HG03565 (cell line): ENCODE results near the gene PPP2R3A.
A peak's percentile ranks its signal among the peaks of the same experiment; 100 is the strongest.
"Not testable (repeated sequence)": the region's sequence is repeated elsewhere in the genome, so short reads cannot be mapped to it uniquely, and the experiment has no call there.

ENCODE experiments used
- ATAC-seq: cut with Tn5 transposase; IDR thresholded peaks from one replicate; pipeline ENCODE4 v1.9.1; 2021; ENCODE audit warnings: mild to moderate bottlenecking, moderate library complexity; ENCODE audit not compliant: unreplicated experiment

PPP2R3A gene

DNA sequence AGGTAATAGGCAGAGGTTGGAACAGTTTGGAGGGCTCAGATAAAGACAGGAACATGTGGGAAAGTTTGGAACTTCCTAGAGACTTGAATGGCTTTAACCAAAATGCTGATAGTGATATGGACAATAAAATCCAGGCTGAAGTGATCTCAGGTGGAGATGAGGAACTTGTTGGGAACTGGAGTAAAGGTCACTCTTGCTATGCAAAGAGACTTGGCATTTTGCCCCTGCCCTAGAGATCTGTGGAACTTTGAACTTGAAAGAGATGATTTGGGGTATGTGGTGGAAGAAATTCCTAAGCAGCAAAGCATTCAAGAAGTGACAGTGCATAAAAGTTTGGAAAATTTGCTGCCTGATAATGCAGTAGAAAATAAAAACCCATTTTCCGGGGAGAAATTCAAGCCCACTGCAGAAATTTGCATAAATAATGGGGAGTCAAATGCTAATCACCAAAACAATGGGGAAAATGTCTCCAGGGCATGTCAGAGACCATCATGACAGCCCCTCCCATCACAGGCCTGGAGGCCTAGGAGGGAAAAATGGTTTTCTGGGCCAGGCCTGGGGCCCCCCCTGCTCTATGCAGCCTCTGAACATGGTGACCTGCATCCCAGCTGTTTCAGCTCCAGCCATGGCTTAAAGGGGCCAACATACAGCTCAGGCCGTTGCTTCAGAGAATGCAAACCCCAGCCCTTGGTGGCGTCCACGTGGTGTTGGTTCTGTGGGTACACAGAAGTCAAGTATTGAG lies 118.3 kb downstream of the PPP2R3A start:
- not testable (repeated sequence) for ATAC-seq

GRCh38 chr3:136085067-136085466 lies 119.5 kb downstream of the PPP2R3A start:
- ATAC-seq = not testable (repeated sequence)

DNA sequence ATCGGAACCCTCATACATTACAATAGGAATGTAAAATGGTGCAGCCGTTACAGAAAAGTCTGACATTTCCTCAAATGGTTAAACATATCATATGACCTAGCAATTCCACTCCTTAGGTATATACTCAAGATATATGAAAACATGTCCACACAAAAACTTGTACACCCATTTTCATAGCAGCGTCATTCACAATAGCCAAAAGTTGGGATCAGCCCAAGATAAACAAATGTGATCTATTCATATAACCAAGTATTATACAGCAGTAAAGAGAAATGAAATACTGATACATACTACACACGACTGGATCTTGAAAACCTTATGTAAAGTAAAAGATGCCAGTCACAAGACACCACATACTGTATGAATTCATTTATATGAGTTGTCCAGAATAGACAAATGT lies 128.2 kb downstream of the PPP2R3A start:
- no peak for ATAC-seq

DNA sequence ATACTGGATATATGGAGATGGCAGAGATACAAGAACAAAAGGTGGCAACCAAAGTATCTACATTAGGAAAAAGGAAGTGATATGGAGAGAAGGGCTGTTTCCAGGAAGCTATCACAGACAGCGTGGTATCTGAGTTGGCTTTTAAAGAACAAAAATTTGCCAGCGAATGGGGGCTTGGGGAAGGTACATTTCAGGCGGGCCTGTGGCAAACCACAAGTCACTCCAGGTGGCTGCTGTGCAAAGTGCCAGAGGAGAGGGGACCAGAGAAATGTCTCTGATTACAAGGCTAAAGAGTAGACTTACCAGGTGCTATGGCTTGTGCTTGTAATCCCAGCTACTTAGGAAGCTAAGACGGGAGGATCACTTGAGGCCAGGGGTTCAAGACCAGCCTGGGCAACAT lies 139.5 kb downstream of the PPP2R3A start:
- ATAC-seq = no peak

DNA sequence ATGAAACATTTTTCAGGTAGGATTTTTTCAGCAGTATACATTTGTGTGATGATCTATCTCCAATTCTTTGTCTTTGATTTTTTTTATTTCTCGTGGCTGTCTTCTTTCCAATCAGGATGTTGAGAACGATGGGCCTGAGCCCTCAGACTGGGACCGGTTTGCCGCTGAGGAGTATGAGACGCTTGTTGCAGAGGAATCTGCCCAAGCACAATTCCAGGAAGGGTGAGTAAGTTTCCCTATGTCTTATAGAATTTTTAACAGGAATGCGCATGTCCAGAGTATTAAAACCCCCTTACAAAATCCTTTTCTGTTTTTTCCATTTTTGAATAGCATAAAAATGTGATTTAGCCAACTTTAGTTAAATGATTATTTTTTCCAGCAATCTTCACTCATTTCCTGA lies 140.6 kb downstream of the PPP2R3A start:
- ATAC-seq = no peak

DNA sequence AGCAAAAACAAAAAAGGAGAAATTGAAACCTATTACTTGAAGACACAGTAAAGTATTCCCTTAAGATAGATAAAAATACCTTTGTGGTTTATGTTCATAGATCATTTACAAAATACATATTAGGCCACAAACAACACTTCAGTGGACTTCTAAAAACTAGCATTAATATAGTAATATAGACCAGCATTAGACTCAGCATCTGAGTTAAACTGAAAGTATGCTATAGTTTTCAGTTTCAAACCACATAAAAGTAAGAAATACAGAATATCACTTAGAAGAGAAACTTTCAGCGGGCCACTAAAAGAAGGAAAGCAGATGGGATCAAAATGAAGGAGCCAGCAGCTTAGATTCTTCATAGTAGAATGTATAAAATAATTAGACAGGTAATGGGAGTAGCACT lies 144.0 kb downstream of the PPP2R3A start:
- peak; percentile 96 for ATAC-seq

DNA sequence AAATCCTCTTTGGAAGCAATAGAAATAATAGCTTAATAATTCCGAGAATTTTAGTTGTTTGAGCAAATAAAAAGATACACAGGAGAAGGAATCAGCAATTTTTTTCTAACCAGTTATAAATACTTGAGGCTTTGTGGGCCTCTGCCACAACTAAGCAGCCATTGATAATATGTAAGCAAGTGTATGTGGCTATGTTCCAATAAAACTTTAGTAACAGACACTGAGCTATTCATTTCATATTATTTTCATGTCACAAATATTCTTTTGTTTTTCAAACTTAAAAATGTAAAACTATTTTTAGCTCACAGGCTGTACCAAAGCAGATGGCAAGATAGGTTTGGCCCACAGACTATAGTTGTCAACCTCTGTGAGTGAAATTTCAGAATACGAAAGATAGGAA lies 145.0 kb downstream of the PPP2R3A start:
- ATAC-seq = no peak

DNA sequence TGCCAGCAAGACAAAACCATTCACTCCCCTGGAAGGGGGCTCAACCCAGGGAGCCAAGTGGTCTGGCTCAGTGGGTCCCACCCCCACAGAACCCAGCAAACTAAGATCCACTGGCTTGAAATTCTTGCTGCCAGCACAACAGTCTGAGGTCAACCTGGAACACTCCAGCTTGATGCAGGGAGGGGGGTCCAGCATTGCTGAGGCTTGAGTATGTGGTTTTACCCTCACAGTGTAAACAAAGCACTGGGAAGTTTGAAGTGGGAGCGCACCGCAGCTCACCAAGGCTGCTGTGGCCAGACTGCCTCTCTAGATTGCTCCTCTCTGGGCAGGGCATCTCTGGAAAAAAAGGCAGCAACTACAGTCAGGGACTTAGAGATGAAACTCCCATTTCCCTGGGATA lies 148.9 kb downstream of the PPP2R3A start:
- no peak for ATAC-seq

- ATAC-seq = not testable (repeated sequence)
These were observed 153.8 kb downstream of the PPP2R3A start for GRCh38 chr3:136119332-136119731.

DNA sequence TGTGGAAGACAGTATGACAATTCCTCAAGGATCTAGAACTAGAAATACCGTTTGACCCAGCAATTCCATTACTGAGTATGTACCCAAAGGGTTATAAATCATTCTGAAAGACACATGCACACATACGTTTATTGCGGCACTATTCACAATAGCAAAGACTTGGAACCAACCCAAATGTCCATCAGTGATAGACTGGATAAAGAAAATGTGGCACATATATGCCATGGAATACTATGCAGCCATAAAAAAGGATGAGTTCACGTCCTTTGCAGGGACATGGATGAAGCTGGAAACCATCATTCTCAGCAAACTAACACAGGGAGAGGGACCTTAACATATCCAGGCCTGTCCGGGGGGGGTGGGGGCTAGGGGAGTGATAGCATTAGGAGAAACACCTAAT lies 154.3 kb downstream of the PPP2R3A start:
- ATAC-seq = not testable (repeated sequence)

DNA sequence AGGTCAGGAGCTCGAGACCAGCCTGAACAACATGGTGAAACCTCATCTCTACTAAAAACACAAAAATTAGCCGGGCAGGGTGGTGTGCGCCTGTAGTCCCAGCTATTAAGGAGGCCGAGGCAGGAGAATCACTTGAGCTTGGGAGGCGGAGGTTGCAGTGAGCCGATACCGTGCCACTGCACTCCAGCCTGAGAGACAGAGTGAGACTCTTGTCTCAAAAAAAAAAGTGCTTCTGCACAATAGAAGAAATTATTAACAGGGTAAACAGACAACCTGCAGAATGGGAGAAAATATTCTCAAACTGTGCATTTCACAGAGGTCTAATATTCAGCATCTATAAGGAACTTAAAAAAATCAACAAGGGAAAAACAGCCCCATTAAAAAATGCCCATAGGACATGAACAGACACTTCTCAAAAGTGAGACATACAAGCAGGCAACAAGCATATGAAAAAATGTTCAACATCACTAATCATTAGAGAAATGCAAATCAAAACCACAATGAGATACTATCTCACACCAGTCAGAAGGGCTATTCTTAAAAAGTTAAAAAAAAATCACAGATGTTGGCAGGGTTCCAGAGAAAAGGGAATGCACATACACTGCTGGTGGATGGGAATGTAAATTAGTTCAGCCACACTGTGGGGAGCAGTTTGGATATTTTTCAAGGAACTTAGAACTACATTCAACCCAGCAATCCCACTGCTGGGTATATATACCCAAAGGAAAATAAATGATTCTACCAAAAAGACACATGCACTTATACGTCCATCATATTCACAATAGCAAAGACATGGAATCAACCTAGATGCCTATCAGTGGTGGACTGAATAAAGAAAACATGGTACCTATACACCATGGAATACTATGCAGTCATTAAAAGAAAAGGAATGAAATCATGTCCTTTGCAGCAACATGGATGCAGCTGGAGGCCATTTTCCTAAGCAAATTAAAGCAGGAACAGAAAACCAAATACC lies 155.1 kb downstream of the PPP2R3A start:
- peak; percentile 81 for ATAC-seq

DNA sequence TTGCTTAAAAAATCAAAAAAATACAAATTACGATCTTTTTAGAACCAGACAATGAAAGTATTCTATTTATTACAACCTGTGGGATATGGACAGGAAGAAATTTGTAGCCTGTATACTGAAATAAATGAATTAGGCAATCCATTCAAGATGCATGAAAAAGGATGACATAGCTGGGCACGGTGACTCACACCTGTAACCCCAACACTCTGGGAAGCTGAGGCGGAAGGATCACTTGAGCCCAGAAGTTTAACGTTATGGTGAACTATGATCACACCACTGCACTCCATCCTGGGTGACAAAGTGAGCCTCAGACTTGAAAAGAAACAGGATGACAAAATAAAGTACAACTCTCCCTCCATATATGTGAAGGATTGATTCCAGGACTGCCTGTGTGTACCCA lies 156.5 kb downstream of the PPP2R3A start:
- ATAC-seq = no peak

DNA sequence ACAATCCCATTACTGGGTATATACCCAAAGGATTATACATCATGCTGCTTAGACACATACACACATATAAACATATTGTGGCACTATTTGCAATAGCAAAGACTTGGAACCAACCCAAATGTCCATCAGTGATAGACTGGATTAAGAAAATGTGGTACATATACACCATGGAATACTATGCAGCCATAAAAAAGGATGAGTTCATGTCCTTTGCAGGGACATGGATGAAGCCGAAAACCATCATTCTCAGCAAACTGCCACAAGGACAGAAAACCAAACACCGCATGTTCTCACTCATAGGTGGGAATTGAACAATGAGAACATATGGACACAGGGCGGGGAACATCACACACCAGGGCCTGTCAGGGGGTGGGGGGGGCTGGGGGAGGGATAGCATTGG lies 166.1 kb downstream of the PPP2R3A start:
- ATAC-seq = not testable (repeated sequence)

GRCh38 chr3:136134091-136134490 lies 168.6 kb downstream of the PPP2R3A start:
- no peak for ATAC-seq

- no peak for ATAC-seq
These were observed 169.7 kb downstream of the PPP2R3A start for GRCh38 chr3:136135039-136135802.

DNA sequence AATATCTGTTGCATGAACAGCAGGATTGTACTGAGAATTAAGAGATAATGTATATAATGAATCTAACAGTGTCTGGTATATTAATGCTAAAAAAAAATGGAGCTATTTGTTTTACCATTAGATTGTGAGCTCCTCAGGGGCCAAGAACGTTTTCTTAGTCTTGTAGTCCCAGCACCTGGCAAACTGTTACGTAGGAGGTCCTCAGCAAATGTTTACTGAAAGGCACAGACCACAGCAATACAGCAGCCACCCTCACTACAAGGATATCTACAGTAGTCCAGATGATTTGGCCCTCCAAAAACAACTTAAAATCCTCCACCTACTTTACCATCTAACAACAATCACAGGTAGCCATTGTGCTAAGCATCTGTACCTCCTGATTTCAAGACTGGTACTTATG lies 170.9 kb downstream of the PPP2R3A start:
- ATAC-seq = no peak

DNA sequence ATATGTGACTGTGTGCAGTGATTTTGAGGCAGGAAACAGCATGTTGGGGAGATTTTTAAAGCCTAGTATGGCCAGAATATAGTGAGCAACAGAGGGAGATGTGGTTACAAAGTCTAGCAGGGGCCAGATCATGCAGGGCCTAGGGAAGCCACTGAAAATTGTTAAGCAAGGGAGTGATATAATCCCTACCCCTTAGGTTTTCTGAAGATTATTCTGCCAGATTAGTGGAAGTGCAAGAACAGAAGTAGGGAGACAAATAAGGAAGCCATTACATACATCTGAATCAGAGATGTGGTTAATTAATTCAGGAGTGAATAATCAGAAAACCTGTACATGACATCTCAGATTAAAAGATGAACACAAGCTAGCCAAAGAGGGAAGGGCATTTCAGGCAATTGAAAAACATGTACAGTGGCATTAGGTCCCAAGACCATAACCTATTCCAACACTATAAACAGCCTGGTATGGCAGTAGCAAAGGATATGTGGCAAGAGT lies 175.8 kb downstream of the PPP2R3A start:
- no peak for ATAC-seq

DNA sequence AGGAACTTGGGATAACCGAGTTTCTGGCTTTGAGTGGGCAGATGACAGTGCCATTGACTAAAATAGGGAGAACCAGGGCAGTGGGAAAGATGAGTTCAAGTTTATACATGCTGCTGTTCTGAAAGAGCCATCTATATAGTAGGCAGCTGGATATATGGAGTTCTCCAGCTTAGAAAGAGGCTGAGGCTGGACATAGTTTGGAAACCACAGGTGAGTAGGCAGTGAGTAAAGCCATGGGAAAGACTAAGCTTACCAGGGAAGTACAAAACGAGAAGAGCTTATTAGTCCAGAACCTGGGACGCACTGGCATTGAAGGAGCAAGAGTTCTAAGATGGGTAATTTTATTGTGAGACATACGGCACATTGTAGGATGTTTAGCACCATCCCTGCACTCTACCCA lies 176.4 kb downstream of the PPP2R3A start:
- ATAC-seq = no peak

GRCh38 chr3:136142592-136142991 lies 177.1 kb downstream of the PPP2R3A start:
- ATAC-seq = no peak

DNA sequence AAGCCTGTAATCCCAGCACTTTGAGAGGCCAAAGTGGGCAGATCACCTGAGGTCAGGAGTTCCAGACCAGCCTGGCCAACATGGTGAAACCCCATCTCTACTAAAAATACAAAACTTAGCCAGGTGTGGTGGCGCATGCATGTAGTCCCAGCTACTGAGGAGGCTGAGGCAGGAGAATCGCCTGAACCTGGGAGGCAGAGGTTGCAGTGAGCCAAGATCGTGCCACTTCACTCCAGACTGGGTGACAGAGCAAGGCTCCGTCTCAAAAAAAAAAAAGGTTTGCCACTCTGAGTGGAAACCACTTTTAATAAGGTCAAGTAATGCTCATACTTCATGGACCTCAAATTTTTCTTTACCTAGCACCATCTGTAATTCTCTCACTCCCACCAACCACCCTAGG lies 178.9 kb downstream of the PPP2R3A start:
- not testable (repeated sequence) for ATAC-seq
